Activated CD8-positive, alpha-beta memory T cell treated with anti-CD3 and anti-CD28 coated beads for 24 hours (primary cell): ENCODE measurements around the gene TMEM121.
"Not testable (repeated sequence)": the region's sequence is repeated elsewhere in the genome, so short reads cannot be mapped to it uniquely, and the experiment has no call there.

ENCODE experiments used
- DNase-seq: peaks from one replicate; pipeline ENCODE4 v3.0.0-alpha.2; 2020

Gene TMEM121

DNA sequence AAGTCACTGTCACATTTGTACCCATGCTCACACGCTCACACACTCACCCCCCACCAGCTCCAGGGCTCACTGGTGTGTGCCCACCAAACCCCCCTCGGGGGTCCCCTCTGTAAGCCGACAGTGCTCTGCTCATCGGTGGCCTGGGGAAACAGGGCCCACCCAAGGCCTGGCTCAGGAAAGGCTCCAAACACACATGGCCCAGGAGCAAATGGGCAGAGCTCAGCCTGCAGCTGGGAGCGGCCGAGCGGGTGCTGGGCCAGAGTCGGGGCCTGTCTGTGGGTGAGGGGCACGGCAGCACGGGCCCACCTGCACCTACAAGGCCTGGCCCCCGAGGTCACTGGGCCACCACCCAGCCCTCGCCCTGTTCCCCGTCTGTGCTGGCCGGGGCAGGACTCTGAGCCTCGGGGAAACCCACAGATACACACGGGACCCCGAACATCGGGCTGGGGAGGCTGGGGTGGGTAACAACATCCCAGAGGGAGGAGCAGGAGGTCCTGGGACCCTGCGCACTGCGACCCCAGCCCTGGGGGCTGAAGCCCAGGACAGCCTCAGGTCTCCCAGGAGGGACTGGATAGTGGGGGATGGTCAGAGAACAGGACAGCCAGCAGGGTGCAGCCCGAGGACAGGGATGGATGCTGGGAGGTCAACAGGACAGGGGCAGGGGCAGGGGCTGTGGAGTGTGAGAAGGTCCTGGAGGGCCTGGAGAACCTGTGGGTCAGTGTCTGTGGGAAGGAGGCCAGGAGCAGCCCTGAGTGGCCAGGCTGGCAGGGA, 45.0 kb downstream of the TMEM121 start:
- DNase-seq = not testable (repeated sequence)

DNA sequence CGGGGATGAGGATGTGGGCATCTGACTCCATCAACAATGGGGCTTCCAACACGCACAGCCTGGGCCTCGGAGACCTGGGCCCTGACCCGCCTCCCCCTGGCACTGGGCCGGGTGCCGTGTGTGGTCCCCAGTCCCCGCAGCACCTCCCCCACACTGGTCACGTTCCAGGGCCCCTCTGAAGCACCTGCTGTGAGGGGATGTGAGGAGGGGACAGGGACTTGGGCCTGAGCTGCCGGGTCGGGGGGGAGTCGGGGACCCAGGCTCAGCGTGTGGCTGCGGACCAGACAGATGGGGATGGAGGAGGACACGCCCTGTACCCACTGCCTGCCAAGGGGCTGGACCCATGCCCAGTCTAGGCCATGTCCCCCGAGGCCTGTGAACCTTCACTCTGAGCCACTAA, 45.7 kb downstream of the TMEM121 start:
- DNase-seq = not testable (repeated sequence)

DNA sequence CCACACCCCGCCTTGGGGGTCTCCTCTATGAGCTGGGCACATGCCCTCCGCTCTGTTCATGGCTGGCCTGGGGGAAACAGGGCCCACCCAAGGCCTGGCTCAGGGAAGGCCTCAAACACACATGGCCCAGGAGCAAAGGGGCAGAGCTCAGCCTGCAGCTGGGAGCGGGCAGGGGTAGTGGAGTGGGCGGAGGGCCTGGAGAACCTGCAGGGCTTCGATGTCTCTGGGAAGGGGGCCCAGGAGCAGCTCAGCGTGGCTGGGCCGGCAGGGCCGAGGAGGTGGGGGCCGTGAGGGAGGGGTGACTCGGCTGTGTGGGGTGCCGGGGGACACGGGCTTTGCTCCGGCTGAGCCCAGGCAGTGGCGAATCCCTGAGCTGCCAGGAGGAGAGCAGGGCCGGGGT, 47.5 kb downstream of the TMEM121 start:
- DNase-seq = not testable (repeated sequence)

GRCh38 chr14:105574411-105574810, 48.0 kb downstream of the TMEM121 start:
- not testable (repeated sequence) for DNase-seq

DNA sequence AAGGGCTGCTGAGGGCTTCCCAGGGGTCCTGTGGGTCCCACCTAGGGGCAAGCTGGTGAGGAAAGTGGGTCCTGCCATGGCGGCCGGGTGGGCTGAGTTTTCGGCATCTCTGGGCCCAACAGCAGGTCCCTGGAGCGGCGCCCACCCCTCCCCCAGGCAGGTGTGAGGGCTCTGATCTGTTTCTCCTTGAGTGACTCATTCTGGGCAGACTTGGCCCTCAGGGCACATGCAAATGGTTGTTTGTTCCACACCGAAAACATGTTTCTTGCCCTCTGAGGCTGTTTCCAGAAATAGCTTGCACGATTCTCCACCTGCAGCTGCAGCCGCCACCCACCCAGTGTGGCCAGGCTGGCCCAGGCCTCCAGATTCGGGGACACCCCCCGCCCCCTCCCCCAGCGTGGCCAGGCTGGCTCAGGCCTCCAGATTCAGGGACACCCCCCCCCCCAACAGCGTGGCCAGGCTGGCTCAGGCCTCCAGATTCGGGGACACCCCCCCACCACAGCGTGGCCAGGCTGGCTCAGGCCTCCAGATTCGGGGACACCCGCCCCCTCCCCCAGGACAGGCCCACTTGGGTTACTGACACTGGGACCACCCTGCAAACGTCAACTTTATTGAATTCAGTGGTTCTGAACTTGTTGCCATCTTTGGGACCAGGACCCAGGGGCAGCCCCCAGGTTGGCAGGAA, 48.8 kb downstream of the TMEM121 start:
- DNase-seq = not testable (repeated sequence)

GRCh38 chr14:105576525-105577088, 50.2 kb downstream of the TMEM121 start:
- no peak for DNase-seq

DNA sequence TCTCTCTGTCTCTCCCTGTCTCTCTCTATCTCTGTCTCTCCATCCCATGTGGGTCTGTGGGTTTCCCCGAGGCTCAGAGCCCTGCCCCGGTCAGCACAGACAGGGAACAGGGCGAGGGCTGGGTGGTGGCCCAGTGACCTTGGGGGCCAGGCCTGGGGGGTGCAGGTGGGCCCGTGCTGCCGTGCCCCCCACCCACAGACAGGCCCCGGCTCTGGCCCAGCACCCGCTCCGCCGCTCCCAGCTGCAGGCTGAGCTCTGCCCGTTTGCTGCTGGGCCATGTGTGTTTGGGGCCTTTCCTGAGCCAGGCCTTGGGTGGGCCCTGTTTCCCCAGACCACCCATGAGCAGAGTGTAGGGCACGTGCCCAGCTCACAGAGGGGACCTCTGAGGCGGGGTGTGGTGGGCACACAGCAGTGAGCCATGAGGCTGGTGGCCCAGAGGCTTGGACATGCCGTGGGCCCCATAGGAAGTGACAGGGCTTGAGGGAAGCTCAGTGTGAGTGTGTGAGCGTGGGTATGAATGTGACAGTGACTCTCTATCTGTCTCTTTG, 51.0 kb downstream of the TMEM121 start:
- no peak for DNase-seq

DNA sequence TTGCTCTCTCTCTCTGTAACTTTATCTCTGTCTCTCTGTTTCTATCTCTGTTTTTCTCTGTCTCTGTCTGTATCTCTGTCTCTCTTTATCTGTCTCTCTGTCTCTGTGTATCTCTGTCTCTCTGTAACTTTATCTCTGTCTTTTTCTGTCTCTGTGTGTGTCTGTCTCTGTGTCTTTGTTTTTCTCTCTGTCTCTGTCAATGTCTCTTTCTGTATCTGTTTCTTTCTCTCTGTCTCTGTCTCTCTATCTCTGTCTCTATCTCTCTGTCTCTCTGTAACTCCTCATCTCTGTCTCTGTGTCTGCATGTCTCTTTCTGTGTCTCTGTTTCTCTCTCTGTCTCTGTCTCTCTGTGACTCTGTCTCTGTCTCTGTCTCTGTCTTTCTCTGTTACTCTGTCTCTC, 51.7 kb downstream of the TMEM121 start:
- DNase-seq = no peak

GRCh38 chr14:105579221-105579620, 52.8 kb downstream of the TMEM121 start:
- DNase-seq = not testable (repeated sequence)
